SW 1271 (cell line): ENCODE data around the gene PLG.
A peak's percentile ranks its signal among the peaks of the same experiment; 100 is the strongest.
"Not testable (repeated sequence)": the region's sequence is repeated elsewhere in the genome, so short reads cannot be mapped to it uniquely, and the experiment has no call there.

Experiments used
- DNase-seq, 2 experiments: peaks; one replicate each; lab custom pipeline; 2025; lab: John Stamatoyannopoulos, UW

The PLG gene

DNA sequence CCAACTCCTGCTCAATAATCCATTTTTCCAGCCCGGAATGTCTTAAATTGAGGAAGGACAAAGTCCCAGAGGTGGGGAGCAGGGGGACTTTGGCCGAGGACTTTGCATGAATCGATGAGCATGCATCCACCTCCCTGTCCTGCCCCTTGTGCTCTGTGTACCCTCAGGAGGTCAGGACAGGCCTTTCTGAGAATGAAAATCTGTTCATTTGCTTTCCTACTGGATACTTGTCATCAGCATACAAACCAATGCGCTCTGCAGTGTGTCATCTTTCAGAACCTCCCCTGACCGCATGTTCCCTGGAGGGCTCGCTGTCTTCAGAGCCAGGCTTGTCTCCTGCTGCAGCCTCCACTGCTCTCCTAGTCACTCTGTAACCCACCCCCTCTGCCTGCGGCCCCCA is 2.6 kb downstream of the PLG start:
- DNase-seq, result not testable (repeated sequence)

DNA sequence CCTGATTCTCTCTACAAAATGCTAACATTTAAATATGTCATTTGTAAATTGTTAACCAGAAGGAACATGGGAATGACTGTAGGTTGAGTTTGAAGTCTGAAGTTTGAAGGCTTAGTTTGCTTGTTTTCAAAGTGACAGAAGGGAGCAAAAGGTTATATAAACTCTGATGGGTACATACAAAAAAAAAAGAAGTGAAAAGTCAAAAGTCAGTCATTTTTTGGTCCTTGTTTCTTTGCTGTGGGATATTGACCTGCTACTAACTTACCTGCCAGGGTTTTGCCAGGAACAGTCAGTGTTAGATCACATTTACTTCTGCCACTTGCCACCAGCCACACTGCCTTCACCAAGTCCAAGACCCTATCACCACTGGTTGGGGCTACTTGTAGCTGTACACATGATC is 6.9 kb downstream of the PLG start:
- DNase-seq, result not testable (repeated sequence)

DNA sequence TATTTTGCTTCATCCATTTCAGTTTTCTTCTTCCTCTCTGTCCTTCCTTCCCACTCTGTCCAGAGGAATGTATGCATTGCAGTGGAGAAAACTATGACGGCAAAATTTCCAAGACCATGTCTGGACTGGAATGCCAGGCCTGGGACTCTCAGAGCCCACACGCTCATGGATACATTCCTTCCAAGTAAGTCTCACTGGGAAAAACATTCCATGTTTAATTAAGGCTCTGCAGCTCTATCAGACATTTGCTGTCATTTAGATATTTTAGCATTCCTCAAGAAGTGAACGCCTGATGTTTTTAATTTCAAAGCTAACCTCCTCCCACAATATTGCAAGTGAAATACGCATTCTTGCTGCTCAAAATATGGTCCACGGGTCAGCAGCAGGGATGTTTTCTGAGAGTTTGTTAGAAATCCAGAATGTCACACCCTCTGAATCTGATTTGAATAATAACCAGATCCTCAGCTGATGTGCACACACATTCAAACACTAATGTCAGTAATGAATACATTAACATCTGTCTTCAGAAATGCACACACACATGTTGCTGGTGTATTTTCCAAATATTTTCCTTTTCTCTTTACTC is 12.8 kb downstream of the PLG start:
- DNase-seq, result no peak

- no peak for DNase-seq
Observed at GRCh38 chr6:160730911-160731310, 28.9 kb downstream of the PLG start.

DNA sequence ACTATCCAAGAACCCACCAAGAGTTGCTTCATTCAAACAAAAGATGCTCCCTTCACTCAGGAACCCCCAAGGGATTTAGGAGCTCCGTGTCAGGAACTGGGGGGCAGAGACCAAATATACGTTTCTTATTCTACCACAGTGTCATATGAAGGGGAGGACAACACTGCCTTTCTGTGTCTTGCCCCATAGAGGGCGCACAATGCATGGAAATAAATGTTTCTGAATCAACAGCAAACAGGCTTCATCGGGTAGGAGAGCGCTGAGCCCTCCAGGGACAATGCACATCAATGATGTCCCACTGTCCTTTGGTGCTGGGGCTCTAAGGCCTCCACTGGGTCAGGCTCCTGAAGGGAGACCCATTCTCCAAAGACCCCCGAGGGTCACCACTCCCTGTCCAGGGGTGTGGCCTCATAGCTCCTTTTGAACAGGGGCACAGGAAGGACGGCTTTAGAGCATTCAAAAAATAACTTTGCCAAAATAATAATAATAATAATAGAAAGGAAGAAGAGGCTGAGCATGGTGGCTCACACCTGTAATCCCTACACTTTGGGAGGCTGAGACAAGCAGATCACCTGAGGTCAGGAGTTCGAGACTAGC is 31.1 kb downstream of the PLG start:
- peak in 1 of 2 experiments; percentile 21 for DNase-seq

- no peak for DNase-seq
Observed at GRCh38 chr6:160734627-160735026, 32.6 kb downstream of the PLG start.

DNA sequence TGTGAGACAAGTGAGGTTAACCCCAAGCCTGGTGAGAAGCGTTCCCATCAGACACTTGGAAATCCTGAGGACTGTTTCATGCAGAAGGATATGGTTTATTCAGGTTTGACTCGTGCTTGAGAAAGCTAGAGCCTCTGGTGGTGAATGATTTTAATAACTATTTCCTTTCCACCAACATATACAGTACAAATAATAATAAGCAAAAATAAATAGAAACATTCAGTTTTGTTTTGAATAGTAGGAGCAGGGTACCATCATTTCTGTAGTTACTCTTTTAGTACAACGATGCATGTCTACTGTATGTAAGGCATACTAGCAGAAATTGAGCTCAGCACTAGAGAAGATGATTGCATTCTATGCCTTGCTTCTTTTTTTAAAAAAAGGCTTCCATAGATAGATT is 33.5 kb downstream of the PLG start:
- no peak for DNase-seq

GRCh38 chr6:160737934-160738333 is 35.9 kb downstream of the PLG start:
- DNase-seq, result no peak

DNA sequence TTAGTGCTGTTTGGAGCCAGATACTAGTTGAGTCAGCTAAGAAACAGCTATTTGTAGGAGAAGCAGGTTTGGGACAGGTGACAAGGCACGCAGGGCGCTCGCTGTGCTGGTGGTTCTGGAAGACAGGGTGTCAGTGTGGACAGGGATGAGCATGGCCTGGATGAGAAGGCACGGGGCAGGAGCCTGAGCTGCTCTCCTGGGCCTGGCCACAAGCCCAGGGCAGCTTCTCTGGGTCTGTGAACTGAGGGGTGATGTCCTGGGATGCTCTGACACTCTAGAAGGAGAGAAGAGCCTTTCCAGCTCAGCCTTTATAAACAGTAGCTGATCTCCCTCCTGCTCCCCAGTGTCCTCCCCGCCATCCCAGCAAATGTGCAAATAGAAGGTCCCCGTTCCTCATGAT is 37.9 kb downstream of the PLG start:
- no peak for DNase-seq

DNA sequence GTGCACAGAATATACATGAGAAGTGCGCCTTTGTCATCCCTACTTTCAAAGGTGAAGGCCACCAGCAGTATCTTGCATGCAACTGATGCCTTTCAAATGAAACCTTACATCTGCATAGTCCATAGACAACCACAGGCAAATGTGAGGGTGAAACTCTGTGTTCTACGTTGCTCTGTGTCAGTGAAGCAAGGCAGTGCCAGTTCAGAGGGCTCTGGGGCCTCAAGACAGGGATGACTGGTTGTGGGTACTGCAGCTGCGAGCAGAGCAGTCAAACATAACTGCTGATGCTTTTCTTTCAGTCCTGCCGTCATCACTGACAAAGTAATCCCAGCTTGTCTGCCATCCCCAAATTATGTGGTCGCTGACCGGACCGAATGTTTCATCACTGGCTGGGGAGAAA is 39.0 kb downstream of the PLG start:
- not testable (repeated sequence) for DNase-seq

GRCh38 chr6:160742090-160742489 is 40.0 kb downstream of the PLG start:
- no peak for DNase-seq

GRCh38 chr6:160750276-160750689 is 48.2 kb downstream of the PLG start:
- DNase-seq, result no peak

GRCh38 chr6:160753211-160753610 is 51.2 kb downstream of the PLG start:
- not testable (repeated sequence) for DNase-seq

DNA sequence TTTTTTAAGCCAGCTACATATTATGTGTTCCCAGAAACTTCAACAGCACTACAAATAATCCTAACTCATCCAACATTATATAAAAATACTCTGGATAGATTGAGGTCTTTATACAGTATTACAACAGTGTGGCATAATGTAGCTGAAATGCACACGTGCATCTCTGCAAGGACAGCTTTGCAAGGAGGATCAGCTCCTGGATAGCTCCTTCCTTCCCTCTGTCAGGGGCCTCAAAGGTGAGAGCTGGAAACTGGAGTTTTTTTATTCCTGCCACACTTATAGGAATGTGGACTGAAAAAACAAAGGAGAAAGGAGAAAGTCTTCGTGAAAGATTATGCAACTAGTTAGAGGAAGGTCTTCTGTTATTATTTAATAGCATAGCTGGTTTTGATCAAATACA is 53.1 kb downstream of the PLG start:
- DNase-seq, result no peak

DNA sequence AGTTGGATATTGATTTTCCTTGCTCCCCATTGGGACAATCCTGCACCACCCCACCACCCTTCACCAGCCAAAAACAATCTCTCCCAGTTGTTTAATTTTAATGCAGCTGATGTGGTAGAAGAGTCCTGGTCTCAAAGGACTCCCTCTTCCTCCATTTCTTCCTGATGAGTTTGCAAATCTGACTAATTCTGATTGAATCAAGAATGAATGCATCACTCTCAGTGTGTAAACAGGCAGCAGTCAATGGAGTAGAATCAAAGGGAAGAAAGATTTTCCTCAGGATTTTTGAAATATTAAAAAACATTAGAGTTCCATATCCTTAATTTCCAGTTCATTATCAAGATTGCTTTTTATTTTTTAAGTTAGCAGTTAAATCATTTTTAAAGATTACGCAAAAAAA is 54.0 kb downstream of the PLG start:
- DNase-seq, result no peak

GRCh38 chr6:160756871-160757270 is 54.8 kb downstream of the PLG start:
- DNase-seq, result no peak

GRCh38 chr6:160764847-160765246 is 62.8 kb downstream of the PLG start:
- no peak for DNase-seq

GRCh38 chr6:160765412-160765811 is 63.4 kb downstream of the PLG start:
- no peak for DNase-seq

- DNase-seq, result no peak
Observed at GRCh38 chr6:160766657-160766988, 64.6 kb downstream of the PLG start.

- peak in 1 of 2 experiments; percentile 3 for DNase-seq
Observed at GRCh38 chr6:160766989-160767646, 65.1 kb downstream of the PLG start.

DNA sequence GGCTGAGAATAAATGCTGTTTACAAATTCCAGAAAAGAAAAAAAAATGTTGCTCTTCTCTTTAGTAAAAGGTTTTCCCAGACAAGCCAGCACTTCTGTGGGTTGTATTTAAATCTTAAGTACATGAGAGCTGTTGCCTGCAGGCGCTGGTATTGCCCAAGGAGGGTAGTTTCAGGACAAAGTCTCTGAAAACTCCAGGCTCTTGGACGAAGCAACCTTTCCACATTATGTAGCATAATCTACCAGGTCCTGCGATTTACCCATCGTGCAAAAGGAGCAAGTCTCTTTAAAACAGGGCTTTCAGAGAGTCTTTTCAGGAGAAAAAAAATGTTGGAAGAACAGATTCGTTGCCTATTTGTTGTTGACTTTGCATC is 65.6 kb downstream of the PLG start:
- DNase-seq, result no peak

DNA sequence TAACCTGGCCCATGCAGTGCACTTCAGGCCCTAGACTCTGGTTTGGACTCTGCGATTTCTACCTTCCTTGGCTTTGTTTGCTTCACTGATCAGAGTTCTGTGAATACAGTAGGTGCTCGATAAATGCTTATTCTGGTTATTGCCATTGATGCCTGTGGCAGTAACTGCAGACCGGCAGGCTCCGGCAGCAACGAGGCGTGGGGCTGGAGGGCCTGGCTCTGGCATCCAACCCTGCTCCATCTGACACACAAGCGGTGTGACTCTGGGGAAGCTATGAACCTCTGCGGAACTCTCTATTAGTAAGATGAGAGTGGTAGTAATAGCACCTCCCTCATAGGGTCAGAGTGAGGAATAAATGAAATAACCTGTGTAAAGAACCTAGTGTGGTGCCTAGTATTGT is 66.1 kb downstream of the PLG start:
- no peak for DNase-seq

- no peak for DNase-seq
Observed at GRCh38 chr6:160774399-160774798, 72.4 kb downstream of the PLG start.
